ENCODE measurements around the gene LETM1. TPM values are rescaled to one million over a fixed set of nuclear protein-coding genes. Genes with fewer than 3 reads are reported as not detected.

Gene LETM1
- total and polyA plus RNA-seq, 2 of the 13 experiments (the other 11 are each of a cell fraction or from before 2014, with no cell fraction given), result 9.7 to 41.6 TPM

- TF ChIP-seq SPEN (CRISPR knock-in tag; IDR thresholded peaks at IDR 0.05; ENCODE audit: low read depth), result 0 out of 2 replicates have a peak, but pooled peaks have one; percentile 46
- peak; percentile 49; the same call in 1 of the 2 replicates for TF ChIP-seq ZNF414 (CRISPR knock-in tag; IDR thresholded peaks at IDR 0.05)
- TF ChIP-seq ZNF710 (CRISPR knock-in tag; IDR thresholded peaks at IDR 0.05; ENCODE audit: borderline replicate concordance), result no peak
- no peak for TF ChIP-seq HOXA7 (CRISPR knock-in tag; IDR thresholded peaks at IDR 0.05)
- no peak for TF ChIP-seq RFX3 (CRISPR knock-in tag; IDR thresholded peaks at IDR 0.05)
- no peak for TF ChIP-seq HCFC1 (IDR thresholded peaks at IDR 0.05; ENCODE audit: low read depth, low read length)
- no peak for TF ChIP-seq ZNF180 (CRISPR knock-in tag; IDR thresholded peaks at IDR 0.05; ENCODE audit: borderline replicate concordance, low read depth)
- TF ChIP-seq SUZ12 (IDR thresholded peaks at IDR 0.05; ENCODE audit: low read depth, low read length), result no peak
- peak; percentile 76 for TF ChIP-seq ZBTB7B (CRISPR knock-in tag; IDR thresholded peaks at IDR 0.05)
- no peak for TF ChIP-seq SSRP1 (CRISPR knock-in tag; IDR thresholded peaks at IDR 0.05)
- TF ChIP-seq ZNF362 (CRISPR knock-in tag; IDR thresholded peaks at IDR 0.05; ENCODE audit: borderline replicate concordance), result no peak
- no peak for TF ChIP-seq NR3C1 (CRISPR knock-in tag; IDR thresholded peaks at IDR 0.05)
- TF ChIP-seq PTBP1 (IDR thresholded peaks at IDR 0.05; ENCODE audit: low read depth, low read length, poor library complexity, severe bottlenecking), result no peak
- no peak for TF ChIP-seq SOX13 (IDR thresholded peaks at IDR 0.05)
- TF ChIP-seq SOX13 (CRISPR knock-in tag; conservative IDR thresholded peaks at IDR 0.05 in 1 of 2, IDR thresholded peaks at IDR 0.05 in 1 of 2), result no peak; a peak in 2 of 4 replicates
- TF ChIP-seq ZNF780A (CRISPR knock-in tag; IDR thresholded peaks at IDR 0.05), result no peak
- no peak for TF ChIP-seq HNF1A (IDR thresholded peaks at IDR 0.05; ENCODE audit: low read depth)
- no peak for TF ChIP-seq HNF1A (CRISPR knock-in tag; IDR thresholded peaks at IDR 0.05; ENCODE audit: borderline replicate concordance)
- TF ChIP-seq FOXC1 (CRISPR knock-in tag; IDR thresholded peaks at IDR 0.05; ENCODE audit: borderline replicate concordance), result no peak
Observed at GRCh38 chr4:1797861-1798579, 57.9 kb downstream of the LETM1 start (continued).
